ENCODE data around the gene HSD17B1.
A peak's percentile ranks its signal among the peaks of the same experiment; 100 is the strongest.

The HSD17B1 gene

DNA sequence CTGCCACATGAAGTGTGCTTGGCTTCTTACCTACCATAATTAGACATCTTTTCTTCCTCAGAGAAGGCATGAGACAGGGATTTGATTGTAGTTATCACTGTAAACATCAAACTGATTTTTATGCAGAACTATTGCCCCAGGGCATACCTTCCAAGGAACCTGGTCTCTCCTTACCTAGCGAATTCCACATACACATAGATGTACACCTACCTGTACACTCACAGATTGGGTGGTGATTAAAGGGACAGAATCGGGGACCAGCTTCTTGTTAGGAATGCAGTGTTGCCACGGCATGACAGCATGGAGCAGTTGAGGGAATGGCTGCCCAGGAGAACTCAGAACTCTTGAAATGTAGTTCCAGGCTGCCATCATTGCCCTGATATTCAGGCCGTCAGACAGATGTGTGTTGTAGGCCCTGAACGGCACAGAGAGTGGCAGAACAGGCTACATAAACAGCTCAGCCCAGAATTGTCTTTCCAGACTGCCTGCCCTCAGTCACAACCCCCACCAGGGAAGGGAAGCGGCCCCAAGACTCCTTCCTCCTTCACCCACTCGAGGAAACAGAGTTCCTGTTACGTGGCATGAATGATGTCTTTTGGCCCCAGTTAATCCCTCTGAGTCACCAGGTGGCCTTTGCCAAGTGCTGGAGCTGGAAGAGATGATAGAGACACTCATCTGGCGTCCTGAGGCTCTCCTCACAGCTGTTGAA, 34.5 kb upstream of the HSD17B1 start:
- H3K27ac Mint-ChIP-seq, result peak overlapping the region; percentile 99 to 100 (median 100)
- no peaks in the 10 kb centered on the region for H3K9me3 Mint-ChIP-seq
- peak overlapping the region; percentile 46 to 54 (median 48) for H3K4me3 Mint-ChIP-seq
- TF ChIP-seq, protein P1, sequence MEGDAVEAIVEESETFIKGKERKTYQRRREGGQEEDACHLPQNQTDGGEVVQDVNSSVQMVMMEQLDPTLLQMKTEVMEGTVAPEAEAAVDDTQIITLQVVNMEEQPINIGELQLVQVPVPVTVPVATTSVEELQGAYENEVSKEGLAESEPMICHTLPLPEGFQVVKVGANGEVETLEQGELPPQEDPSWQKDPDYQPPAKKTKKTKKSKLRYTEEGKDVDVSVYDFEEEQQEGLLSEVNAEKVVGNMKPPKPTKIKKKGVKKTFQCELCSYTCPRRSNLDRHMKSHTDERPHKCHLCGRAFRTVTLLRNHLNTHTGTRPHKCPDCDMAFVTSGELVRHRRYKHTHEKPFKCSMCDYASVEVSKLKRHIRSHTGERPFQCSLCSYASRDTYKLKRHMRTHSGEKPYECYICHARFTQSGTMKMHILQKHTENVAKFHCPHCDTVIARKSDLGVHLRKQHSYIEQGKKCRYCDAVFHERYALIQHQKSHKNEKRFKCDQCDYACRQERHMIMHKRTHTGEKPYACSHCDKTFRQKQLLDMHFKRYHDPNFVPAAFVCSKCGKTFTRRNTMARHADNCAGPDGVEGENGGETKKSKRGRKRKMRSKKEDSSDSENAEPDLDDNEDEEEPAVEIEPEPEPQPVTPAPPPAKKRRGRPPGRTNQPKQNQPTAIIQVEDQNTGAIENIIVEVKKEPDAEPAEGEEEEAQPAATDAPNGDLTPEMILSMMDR (IDR thresholded peaks at IDR 0.05; ENCODE audit: unreplicated experiment in 3 of 3), result no peak
- H3K4me1 Mint-ChIP-seq, result peaks cover 75% of the 10 kb centered on the region
- peaks cover 14% of the 10 kb centered on the region for H3K36me3 Mint-ChIP-seq (ENCODE audit: low read depth)
- H3K27me3 Mint-ChIP-seq (ENCODE audit: low read depth), result no peaks in the 10 kb centered on the region

DNA sequence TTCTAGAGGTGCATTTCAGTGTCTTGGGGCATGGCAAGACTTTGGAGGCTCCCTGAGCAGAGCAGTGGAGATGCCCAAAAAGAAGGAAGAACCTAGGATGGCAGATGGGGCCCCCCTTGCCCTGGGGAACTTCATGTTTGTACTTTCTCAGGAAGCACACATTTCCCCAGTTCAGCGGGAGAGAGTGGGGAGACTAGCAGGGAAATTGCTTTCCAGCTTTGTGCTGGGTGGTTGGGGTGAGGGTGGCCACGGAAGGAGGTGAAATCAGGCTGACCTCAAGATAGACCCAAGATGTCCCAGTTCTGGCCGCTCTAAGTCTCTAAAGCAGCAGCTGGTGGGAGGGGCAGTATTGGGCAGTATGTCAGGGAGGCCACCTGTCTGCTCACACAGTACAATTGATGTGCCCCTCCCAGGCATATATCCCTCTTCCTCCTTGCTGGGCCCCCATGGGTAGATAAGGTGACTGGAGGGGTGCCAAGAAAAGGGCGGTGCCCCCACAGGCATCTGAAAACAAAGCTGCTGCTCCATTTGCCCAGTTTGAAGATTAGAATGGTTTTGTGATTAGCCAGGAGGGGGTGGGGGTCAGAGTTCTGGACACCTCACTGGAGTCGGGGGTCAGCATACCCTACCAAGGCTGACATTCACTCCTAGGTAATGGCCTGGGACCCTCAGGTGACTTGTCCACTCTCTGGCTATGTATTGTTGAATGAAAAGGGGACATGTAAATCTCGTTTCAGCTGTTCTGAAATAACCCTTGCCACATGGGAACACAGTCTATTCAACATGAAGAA, 33.8 kb upstream of the HSD17B1 start:
- TF ChIP-seq, protein P1 (IDR thresholded peaks at IDR 0.05; ENCODE audit: unreplicated experiment in 3 of 3), result no peak
- Mint-ChIP-seq H3K27me3 (ENCODE audit: low read depth) (no peaks in the 10 kb centered on the region), H3K36me3 (ENCODE audit: low read depth) (peaks cover 12% of the 10 kb centered on the region), H3K27ac (peak overlapping the region; percentile 99 to 100 (median 100)), H3K9me3 (no peaks in the 10 kb centered on the region), H3K4me3 (peak overlapping the region; percentile 56 to 64 (median 58)), H3K4me1 (peaks cover 77% of the 10 kb centered on the region)

DNA sequence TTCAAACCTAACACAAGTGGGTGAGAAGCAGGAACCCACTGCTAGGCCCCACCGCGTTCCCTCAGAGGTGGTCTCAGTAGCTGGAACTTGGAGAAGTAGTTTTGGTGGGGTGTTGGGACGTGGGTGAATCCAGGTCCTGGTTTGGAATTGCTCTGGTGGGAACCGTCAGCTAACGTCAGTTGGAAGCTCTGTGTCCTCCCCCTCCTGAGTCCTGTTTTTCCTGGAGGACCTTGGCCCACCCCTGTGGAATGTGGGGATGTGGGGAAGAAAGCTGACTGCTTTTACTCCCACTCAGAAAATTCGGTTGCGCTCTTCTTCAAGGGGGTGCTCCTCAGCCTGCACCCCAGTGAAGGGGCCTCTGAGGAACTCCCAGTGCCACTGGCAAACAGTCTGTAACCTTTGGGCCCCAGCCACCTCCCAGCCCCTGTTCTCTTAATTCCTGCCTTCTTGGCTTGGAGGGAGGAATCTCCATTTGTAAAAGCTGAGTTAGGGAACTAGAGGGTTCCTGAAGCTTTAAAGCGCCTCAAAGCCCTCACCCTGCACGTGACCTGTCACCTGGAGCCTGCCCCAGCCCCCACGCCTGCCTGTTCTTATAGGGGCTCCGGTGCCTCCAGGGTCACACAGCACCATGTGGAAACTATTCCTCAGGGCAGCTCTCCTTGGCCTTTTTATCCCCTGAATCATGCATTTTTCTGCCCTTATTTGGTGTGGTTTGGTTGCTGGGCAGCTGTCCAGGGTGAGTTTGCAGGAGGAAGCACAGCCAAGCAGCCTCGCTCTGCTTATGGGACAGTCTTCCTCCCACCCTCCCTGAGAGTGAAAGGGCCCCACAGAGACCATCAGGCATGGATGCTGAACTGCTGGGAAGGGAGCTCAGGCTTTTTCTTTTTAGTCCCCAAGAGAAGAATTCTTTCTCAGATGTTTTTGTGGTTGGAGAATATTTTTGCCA, 32.9 kb upstream of the HSD17B1 start:
- H3K4me3 Mint-ChIP-seq, result peak overlapping the region; percentile 56 to 64 (median 58)
- H3K36me3 Mint-ChIP-seq (ENCODE audit: low read depth), result peaks cover 9% of the 10 kb centered on the region
- H3K4me1 Mint-ChIP-seq, result peaks cover 74% of the 10 kb centered on the region
- peak overlapping the region; percentile 99 to 100 (median 100) for H3K27ac Mint-ChIP-seq
- H3K27me3 Mint-ChIP-seq (ENCODE audit: low read depth), result no peaks in the 10 kb centered on the region
- H3K9me3 Mint-ChIP-seq, result no peaks in the 10 kb centered on the region
- TF ChIP-seq, protein P1 (IDR thresholded peaks at IDR 0.05; ENCODE audit: unreplicated experiment in 3 of 3), result peak in 1 of 3 experiments; percentile 4

DNA sequence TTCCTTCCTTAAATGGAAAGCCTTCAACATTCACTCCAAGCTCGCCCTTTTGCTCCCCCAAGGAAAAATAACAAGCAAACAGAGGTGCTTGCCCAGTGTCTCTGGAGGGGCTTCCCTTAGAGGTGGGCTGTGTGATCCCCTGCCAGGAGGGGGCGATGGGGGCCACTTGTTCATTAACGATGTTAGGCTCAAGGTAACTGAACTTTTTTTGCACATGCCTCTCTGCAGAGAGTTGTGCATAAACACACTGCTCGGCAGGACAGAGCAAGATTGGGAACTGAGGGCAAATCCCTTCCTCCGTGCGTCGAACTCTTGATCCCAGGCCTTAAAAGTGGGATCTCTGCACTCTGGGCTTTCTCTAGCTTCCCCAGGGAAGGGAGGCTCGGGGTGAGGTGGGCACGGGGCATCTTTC, 32.2 kb upstream of the HSD17B1 start:
- Mint-ChIP-seq H3K27me3 (ENCODE audit: low read depth) (no peaks in the 10 kb centered on the region), H3K9me3 (no peaks in the 10 kb centered on the region), H3K4me1 (peaks cover 79% of the 10 kb centered on the region), H3K27ac (peak overlapping the region; percentile 99 to 100 (median 100)), H3K4me3 (peak overlapping the region; percentile 56 to 64 (median 58)), H3K36me3 (ENCODE audit: low read depth) (peaks cover 8% of the 10 kb centered on the region)
- TF ChIP-seq, protein P1 (IDR thresholded peaks at IDR 0.05; ENCODE audit: unreplicated experiment in 3 of 3), result peak in 1 of 3 experiments; percentile 17

DNA sequence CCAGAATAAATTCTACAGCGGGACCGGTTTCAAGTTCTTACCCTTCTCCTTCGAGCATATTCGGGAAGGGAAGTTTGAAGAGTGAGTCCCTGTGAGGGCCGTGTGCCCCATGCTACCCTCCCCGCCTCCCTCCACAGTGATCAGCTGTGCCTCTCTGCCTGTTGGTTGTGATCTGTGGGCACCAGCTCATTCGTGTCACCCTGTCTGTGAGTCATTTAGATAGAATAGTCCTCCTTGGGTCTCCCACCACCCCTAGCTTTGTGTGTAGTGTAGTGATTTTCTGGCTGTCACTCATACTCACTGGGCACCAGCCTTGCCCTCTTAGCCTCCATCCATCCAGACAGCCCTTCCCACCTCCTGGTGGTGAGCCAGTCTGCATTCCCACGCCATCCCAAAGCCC, 31.7 kb upstream of the HSD17B1 start:
- TF ChIP-seq, protein P1 (IDR thresholded peaks at IDR 0.05; ENCODE audit: unreplicated experiment in 3 of 3), result no peak
- Mint-ChIP-seq H3K27me3 (ENCODE audit: low read depth) (no peaks in the 10 kb centered on the region), H3K27ac (peak overlapping the region; percentile 99 to 100 (median 100)), H3K4me1 (peaks cover 77% of the 10 kb centered on the region), H3K9me3 (no peaks in the 10 kb centered on the region), H3K36me3 (ENCODE audit: low read depth) (peaks cover 8% of the 10 kb centered on the region), H3K4me3 (peak overlapping the region; percentile 13 to 64 (median 45))

All from nephron (organoid).